B cell (primary cell): Measurements from ENCODE around the gene RIPPLY2. TPM values are rescaled to one million over a fixed set of nuclear protein-coding genes. Genes with fewer than 3 reads are reported as not detected.

Source experiments
- ATAC-seq: fragments of 200-7000 bp; cut with Tn5 transposase; one replicate; pipeline ENCODE4 v1.10.0; 2021; ENCODE audit warnings: low read depth, mild to moderate bottlenecking, moderate number of reproducible peaks, moderate library complexity
- CTCF ChIA-PET: fragments of 350-600 bp; sonication (Branson Sonifier 250); formaldehyde crosslinking; loops from one replicate; lab custom pipeline; 2021; ENCODE audit warnings: antibody characterized with exemption, inconsistent platforms; lab: Charles Lee
- POLR2A ChIA-PET: fragments of 350-600 bp; sonication (Branson Sonifier 250); formaldehyde crosslinking; loops from one replicate; lab custom pipeline; 2021; ENCODE audit warnings: antibody characterized with exemption; lab: Charles Lee
- DNase-seq: peaks from one replicate; pipeline ENCODE4 v3.0.0; 2013
- H2AFZ ChIP-seq: 2 replicates; pipeline ENCODE4 v1.6.1; 2012; ENCODE audit warnings: mild to moderate bottlenecking, low read depth, low read length; ENCODE audit not compliant: insufficient read depth, poor library complexity, severe bottlenecking
- H3K27ac ChIP-seq, 2 donors: 1 replicate in 1 of 2; 2 replicates in 1 of 2; pipeline ENCODE4 v1.5.1; 2012 to 2013; ENCODE audit warnings: low read length in 2 of 2, mild to moderate bottlenecking in 2 of 2, moderate library complexity in 1 of 2
- H3K27me3 ChIP-seq, 4 experiments: fragments of 200-600 bp in 1 of 4; sonication (generic) in 1 of 4; replicated peaks in 1 of 4; 1 replicate in 2 of 4; 2 replicates in 2 of 4; pipeline versions ENCODE4 v1.6.1 to v1.7.0; 2013 to 2016; ENCODE audit warnings: low read length in 3 of 4, mild to moderate bottlenecking in 2 of 4, mixed read lengths in 1 of 4, moderate library complexity in 1 of 4; ENCODE audit not compliant: insufficient read depth in 4 of 4, control insufficient read depth in 3 of 4; ENCODE audit errors: control extremely low read depth in 1 of 4
- H3K36me3 ChIP-seq, 2 experiments: replicated peaks in 1 of 2; 1 replicate in 1 of 2; 2 replicates in 1 of 2; pipeline versions ENCODE4 v1.6.1 to v1.7.1; 2013; ENCODE audit warnings: low read length in 1 of 2; ENCODE audit not compliant: insufficient read depth in 2 of 2, control insufficient read depth in 1 of 2; ENCODE audit errors: control extremely low read depth in 1 of 2, extremely low read depth in 1 of 2
- H3K4me1 ChIP-seq, 2 donors: fragments of 200-600 bp in 1 of 2; sonication (generic) in 1 of 2; 1 replicate in 1 of 2; 2 replicates in 1 of 2; pipeline versions ENCODE4 v1.5.1 to v1.6.1; 2013 to 2017; ENCODE audit warnings: low read length in 2 of 2; ENCODE audit not compliant: control insufficient read depth in 2 of 2, insufficient read depth in 2 of 2
- H3K4me2 ChIP-seq: replicated peaks from 2 replicates; pipeline ENCODE3; 2012; ENCODE audit warnings: mild to moderate bottlenecking, low read depth, low read length; ENCODE audit not compliant: poor library complexity, severe bottlenecking
- H3K4me3 ChIP-seq, 5 experiments: fragments of 200-600 bp in 1 of 5; sonication (generic) in 1 of 5; 1 replicate in 3 of 5; 2 replicates in 2 of 5; pipeline versions ENCODE4 v1.5.1 to v1.7.0; 2011 to 2016; ENCODE audit warnings: low read length in 4 of 5, mild to moderate bottlenecking in 4 of 5, low read depth in 2 of 5, control low read depth in 1 of 5, moderate library complexity in 1 of 5; ENCODE audit not compliant: insufficient read depth in 1 of 5; ENCODE audit errors: control extremely low read depth in 1 of 5, extremely low read depth in 1 of 5
- H3K79me2 ChIP-seq: fragments of 200-600 bp; sonication (generic); one replicate; pipeline ENCODE4 v1.6.0; 2016; ENCODE audit warnings: low read length; ENCODE audit not compliant: control insufficient read depth, insufficient read depth
- H3K9ac ChIP-seq: fragments of 200-600 bp; sonication (generic); 2 replicates; pipeline ENCODE4 v1.6.1; 2017; ENCODE audit warnings: mild to moderate bottlenecking, low read length, moderate library complexity
- H3K9me3 ChIP-seq, 3 donors: one replicate each; pipeline versions ENCODE4 v1.6.1 to v1.7.1; 2013; ENCODE audit warnings: low read length in 2 of 3; ENCODE audit not compliant: control insufficient read depth in 2 of 3, insufficient read depth in 1 of 3; ENCODE audit errors: control extremely low read depth in 1 of 3
- H4K20me1 ChIP-seq: 2 replicates; pipeline ENCODE4 v1.6.0; 2012; ENCODE audit warnings: mild to moderate bottlenecking, low read length; ENCODE audit not compliant: insufficient read depth, control insufficient read depth, poor library complexity, severe bottlenecking
- H3K27ac Mint-ChIP-seq: one replicate; pipeline ENCODE4 v1.8.0; 2021; ENCODE audit warnings: mixed read lengths
- H3K27me3 Mint-ChIP-seq: one replicate; pipeline ENCODE4 v1.8.0; 2021; ENCODE audit warnings: mixed read lengths
- H3K4me1 Mint-ChIP-seq: one replicate; pipeline ENCODE4 v1.8.0; 2021; ENCODE audit warnings: mixed read lengths
- H3K4me3 Mint-ChIP-seq: one replicate; pipeline ENCODE4 v1.8.0; 2021; ENCODE audit warnings: mixed read lengths
- H3K9me3 Mint-ChIP-seq: one replicate; pipeline ENCODE4 v1.8.0; 2022; ENCODE audit warnings: mixed read lengths; ENCODE audit not compliant: insufficient read depth
- EZH2 ChIP-seq: IDR thresholded peaks from 2 replicates; pipeline ENCODE4 v1.6.1; 2012; ENCODE audit warnings: borderline replicate concordance, low read depth, mild to moderate bottlenecking, moderate library complexity, low read length; ENCODE audit not compliant: insufficient read depth, poor library complexity, severe bottlenecking
- WGBS: methylation state at CpG from one replicate; pipeline ENCODE4 v1.1.5; 2013; ENCODE audit warnings: missing lambda C conversion rate; ENCODE audit not compliant: insufficient coverage; 5-methylcytosine and 5-hydroxymethylcytosine counted together
- intact Hi-C: fragments of 100-400 bp; cut with micrococcal nuclease; formaldehyde crosslinking; loops from one replicate; pipeline ENCODE4 v1.10.0; 2022
- polyA plus RNA-seq: library from polyadenylated mRNA; depleted of rRNA; stranded (reverse); fragments of >200 nt; gene quantifications from 2 replicates; pipeline ENCODE4 v1.2.3, GENCODE V29; 2012
- total RNA-seq, 2 donors: library from RNA; stranded (reverse); fragments of 120-200 nt in 1 of 2; gene quantifications; 1 replicate in 1 of 2; 2 replicates in 1 of 2; pipeline versions ENCODE4 v1.2.3 to v1.2.4, GENCODE V29; 2013 to 2022
- TF ChIP-seq, protein P1 (sequence below): fragments of 200-600 bp; IDR thresholded peaks from one replicate; pipeline ENCODE4 v1.8.0; 2022; ENCODE audit warnings: antibody characterized with exemption, mild to moderate bottlenecking

The RIPPLY2 gene
- total and polyA plus RNA-seq, 2 donors (not counting 1 experiment from before 2014, with no cell fraction given), result not detected

DNA sequence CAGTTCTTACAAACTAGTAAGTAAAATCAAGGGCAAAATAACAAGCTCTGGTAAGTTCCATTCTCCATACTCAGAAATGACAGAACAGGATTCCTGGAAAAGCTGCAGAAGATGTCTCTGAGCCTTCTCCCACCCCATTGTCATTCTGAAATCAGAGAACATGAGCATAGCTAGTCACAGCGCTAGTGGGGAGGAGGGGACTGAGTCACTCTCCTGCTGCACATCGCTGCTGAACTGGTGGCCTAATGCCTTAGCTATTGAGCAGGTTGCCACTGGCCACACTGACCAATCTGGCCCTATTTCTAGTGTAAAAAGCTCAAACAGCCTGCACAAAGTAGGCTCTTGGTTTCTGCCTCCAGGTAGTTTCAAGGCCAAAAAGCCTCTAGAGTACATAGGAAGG, 26.1 kb upstream of the RIPPLY2 start:
- H3K4me3 Mint-ChIP-seq, result no peak overlapping the region
- DNase-seq (no peak), ATAC-seq (no peak)
- intact Hi-C loops, result no loop called here
- Histone ChIP-seq H3K4me3 (no peak overlapping the region), H3K79me2 (no peaks in the 10 kb centered on the region), H3K36me3 (no peaks in the 10 kb centered on the region), H3K9me3 (peaks cover 0 to 2% (median 0%) of the 10 kb centered on the region in 3 donors), H3K4me2 (no peak overlapping the region), H4K20me1 (no peaks in the 10 kb centered on the region), H3K4me1 (no peaks in the 10 kb centered on the region), H3K27ac (no peak overlapping the region), H3K9ac (no peak overlapping the region), H2AFZ (no peak overlapping the region), H3K27me3 (no peaks in the 10 kb centered on the region)
- no peak overlapping the region for H3K27ac Mint-ChIP-seq
- no peaks in the 10 kb centered on the region for H3K4me1 Mint-ChIP-seq
- TF ChIP-seq EZH2, result no peak
- TF ChIP-seq, protein P1, sequence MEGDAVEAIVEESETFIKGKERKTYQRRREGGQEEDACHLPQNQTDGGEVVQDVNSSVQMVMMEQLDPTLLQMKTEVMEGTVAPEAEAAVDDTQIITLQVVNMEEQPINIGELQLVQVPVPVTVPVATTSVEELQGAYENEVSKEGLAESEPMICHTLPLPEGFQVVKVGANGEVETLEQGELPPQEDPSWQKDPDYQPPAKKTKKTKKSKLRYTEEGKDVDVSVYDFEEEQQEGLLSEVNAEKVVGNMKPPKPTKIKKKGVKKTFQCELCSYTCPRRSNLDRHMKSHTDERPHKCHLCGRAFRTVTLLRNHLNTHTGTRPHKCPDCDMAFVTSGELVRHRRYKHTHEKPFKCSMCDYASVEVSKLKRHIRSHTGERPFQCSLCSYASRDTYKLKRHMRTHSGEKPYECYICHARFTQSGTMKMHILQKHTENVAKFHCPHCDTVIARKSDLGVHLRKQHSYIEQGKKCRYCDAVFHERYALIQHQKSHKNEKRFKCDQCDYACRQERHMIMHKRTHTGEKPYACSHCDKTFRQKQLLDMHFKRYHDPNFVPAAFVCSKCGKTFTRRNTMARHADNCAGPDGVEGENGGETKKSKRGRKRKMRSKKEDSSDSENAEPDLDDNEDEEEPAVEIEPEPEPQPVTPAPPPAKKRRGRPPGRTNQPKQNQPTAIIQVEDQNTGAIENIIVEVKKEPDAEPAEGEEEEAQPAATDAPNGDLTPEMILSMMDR, result no peak
- peaks cover 17% of the 10 kb centered on the region for H3K27me3 Mint-ChIP-seq
- 66% methylated on average over 2 of the region's 2 CpGs for WGBS
- POLR2A ChIA-PET, result no interaction called here
- CTCF ChIA-PET, result no interaction called here
- no peaks in the 10 kb centered on the region for H3K9me3 Mint-ChIP-seq

DNA sequence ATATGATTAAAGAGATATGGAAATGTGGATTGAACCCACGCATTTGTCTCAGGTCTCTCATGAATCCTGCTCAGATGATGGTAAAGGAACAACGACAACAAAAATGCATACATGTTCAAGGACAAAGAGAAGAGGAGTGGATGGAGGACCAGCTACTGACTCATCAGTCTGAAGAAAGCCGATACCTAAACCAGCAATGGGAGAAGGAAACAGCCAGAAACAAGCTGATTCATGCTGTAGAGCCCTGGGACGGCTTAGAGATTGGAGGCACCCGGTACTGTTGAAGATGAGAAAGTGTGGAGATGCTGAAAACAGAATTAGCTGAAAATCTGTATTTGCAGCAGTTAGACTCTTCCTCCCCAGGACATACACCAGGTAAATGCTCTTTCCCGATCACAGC, 14.4 kb upstream of the RIPPLY2 start:
- H3K4me2 ChIP-seq, result no peak overlapping the region
- no peaks in the 10 kb centered on the region for H3K4me1 ChIP-seq
- Mint-ChIP-seq H3K27me3 (peaks cover 11% of the 10 kb centered on the region), H3K9me3 (peaks cover 12% of the 10 kb centered on the region), H3K4me3 (no peak overlapping the region), H3K27ac (no peak overlapping the region), H3K4me1 (no peaks in the 10 kb centered on the region)
- H3K79me2 ChIP-seq, result no peaks in the 10 kb centered on the region
- H4K20me1 ChIP-seq, result no peaks in the 10 kb centered on the region
- no peaks in the 10 kb centered on the region for H3K36me3 ChIP-seq
- no peak for DNase-seq
- ChIA-PET POLR2A (no interaction called here), CTCF (no interaction called here)
- H2AFZ ChIP-seq, result no peak overlapping the region
- TF ChIP-seq, protein P1, result no peak
- TF ChIP-seq EZH2, result no peak
- intact Hi-C loops, result no loop called here
- WGBS, result 84% methylated on average over 4 of the region's 6 CpGs
- no peak overlapping the region for H3K4me3 ChIP-seq
- ATAC-seq, result no peak
- H3K27me3 ChIP-seq, result peaks cover 0 to 7% (median 1%) of the 10 kb centered on the region in 4 experiments
- H3K9me3 ChIP-seq, result peaks cover 0 to 5% (median 4%) of the 10 kb centered on the region in 3 donors
- no peak overlapping the region for H3K9ac ChIP-seq
- H3K27ac ChIP-seq, result no peak overlapping the region
